H9 (cell line): ENCODE results near the gene TMPRSS7. TPM values are rescaled to one million over a fixed set of nuclear protein-coding genes. Genes with fewer than 3 reads are reported as not detected.

Experiments
- DNase-seq: peaks from one replicate; pipeline ENCODE4 v3.0.0-alpha.2; 2017
- H2AFZ ChIP-seq: one replicate; pipeline ENCODE4 v1.6.1; 2013; ENCODE audit warnings: mild to moderate bottlenecking, low read length, control low read depth, moderate library complexity
- H2AK5ac ChIP-seq: 2 replicates; pipeline ENCODE4 v1.6.1; 2013; ENCODE audit warnings: low read length, control low read depth, mixed read lengths; ENCODE audit not compliant: insufficient read length
- H2BK120ac ChIP-seq: one replicate; pipeline ENCODE4 v1.6.1; 2013; ENCODE audit warnings: low read depth, mild to moderate bottlenecking, low read length, control low read depth, inconsistent platforms; ENCODE audit not compliant: poor library complexity, severe bottlenecking
- H2BK12ac ChIP-seq: 2 replicates; pipeline ENCODE4 v1.6.1; 2013; ENCODE audit warnings: low read length, control low read depth, mixed read lengths, low read depth; ENCODE audit not compliant: insufficient read length
- H2BK15ac ChIP-seq: 2 replicates; pipeline ENCODE4 v1.6.1; 2013; ENCODE audit warnings: low read depth, low read length, control low read depth
- H2BK20ac ChIP-seq: one replicate; pipeline ENCODE4 v1.6.1; 2013; ENCODE audit warnings: low read depth, mild to moderate bottlenecking, low read length, control low read depth, inconsistent platforms; ENCODE audit not compliant: poor library complexity, severe bottlenecking
- H2BK5ac ChIP-seq: 2 replicates; pipeline ENCODE4 v1.6.1; 2013; ENCODE audit warnings: low read length, control low read depth, mixed read lengths; ENCODE audit not compliant: insufficient read length
- H3K14ac ChIP-seq: 2 replicates; pipeline ENCODE4 v1.6.1; 2013; ENCODE audit warnings: low read length, control low read depth; ENCODE audit not compliant: insufficient read depth
- H3K18ac ChIP-seq: 2 replicates; pipeline ENCODE4 v1.6.1; 2013; ENCODE audit warnings: low read depth, mild to moderate bottlenecking, mixed read lengths, low read length, control low read depth; ENCODE audit not compliant: insufficient read length
- H3K23ac ChIP-seq: 2 replicates; pipeline ENCODE4 v1.6.1; 2013; ENCODE audit warnings: low read length, control low read depth, mixed read lengths, low read depth; ENCODE audit not compliant: insufficient read length
- H3K23me2 ChIP-seq: 2 replicates; pipeline ENCODE4 v1.6.1; 2013; ENCODE audit warnings: low read depth, mild to moderate bottlenecking, mixed read lengths, low read length, control low read depth; ENCODE audit not compliant: insufficient read length, poor library complexity, severe bottlenecking
- H3K27ac ChIP-seq: 2 replicates; pipeline ENCODE4 v1.5.1; 2013; ENCODE audit warnings: low read length, control low read depth, mixed read lengths, low read depth; ENCODE audit not compliant: insufficient read length
- H3K27me3 ChIP-seq: 2 replicates; pipeline ENCODE4 v1.6.1; 2013; ENCODE audit warnings: low read length, control low read depth, inconsistent platforms; ENCODE audit not compliant: insufficient read depth
- H3K4ac ChIP-seq: 2 replicates; pipeline ENCODE4 v1.6.1; 2013; ENCODE audit warnings: low read depth, mild to moderate bottlenecking, control low read depth, inconsistent platforms, low read length, moderate library complexity
- H3K4me1 ChIP-seq: 2 replicates; pipeline ENCODE4 v1.6.1; 2013; ENCODE audit warnings: low read length, control low read depth, inconsistent platforms; ENCODE audit not compliant: insufficient read depth
- H3K4me2 ChIP-seq: 2 replicates; pipeline ENCODE4 v1.6.1; 2013; ENCODE audit warnings: low read length, control low read depth, mixed read lengths; ENCODE audit not compliant: insufficient read length, insufficient read depth
- H3K56ac ChIP-seq: 2 replicates; pipeline ENCODE4 v1.6.1; 2013; ENCODE audit warnings: low read depth, mild to moderate bottlenecking, mixed read lengths, low read length, control low read depth; ENCODE audit not compliant: insufficient read length
- H3K79me1 ChIP-seq: 2 replicates; pipeline ENCODE4 v1.6.1; 2013; ENCODE audit warnings: low read depth, mild to moderate bottlenecking, moderate library complexity, low read length, control low read depth, inconsistent platforms; ENCODE audit not compliant: insufficient read depth, poor library complexity, severe bottlenecking
- H3K79me2 ChIP-seq: 2 replicates; pipeline ENCODE4 v1.6.1; 2013; ENCODE audit warnings: low read length, control low read depth, inconsistent platforms; ENCODE audit not compliant: insufficient read depth
- H3K9ac ChIP-seq: 2 replicates; pipeline ENCODE4 v1.6.1; 2013; ENCODE audit warnings: low read length, control low read depth, mixed read lengths; ENCODE audit not compliant: insufficient read length; ENCODE audit errors: extremely low read depth
- H3K9me3 ChIP-seq: one replicate; pipeline ENCODE4 v1.6.1; 2013; ENCODE audit warnings: low read depth, low read length, inconsistent platforms; ENCODE audit not compliant: control insufficient read depth
- H3T11ph ChIP-seq: one replicate; pipeline ENCODE4 v1.6.1; 2013; ENCODE audit warnings: mild to moderate bottlenecking, low read length, control low read depth, inconsistent platforms
- H4K20me1 ChIP-seq: one replicate; pipeline ENCODE4 v1.6.1; 2013; ENCODE audit not compliant: control insufficient read depth, insufficient read length, insufficient read depth
- H4K5ac ChIP-seq: 2 replicates; pipeline ENCODE4 v1.6.1; 2013; ENCODE audit warnings: low read depth, mild to moderate bottlenecking, mixed read lengths, low read length, control low read depth; ENCODE audit not compliant: insufficient read length
- H4K8ac ChIP-seq: replicated peaks from 2 replicates; pipeline ENCODE4 v1.6.1; 2013; ENCODE audit warnings: low read length, control low read depth, mixed read lengths, low read depth; ENCODE audit not compliant: insufficient read length
- H4K91ac ChIP-seq: 2 replicates; pipeline ENCODE4 v1.6.1; 2013; ENCODE audit warnings: low read depth, mild to moderate bottlenecking, moderate library complexity, mixed read lengths, low read length, control low read depth; ENCODE audit not compliant: insufficient read length
- H3K27ac Mint-ChIP-seq, 3 experiments: 2 replicates in 2 of 3; 3 replicates in 1 of 3; pipeline ENCODE4 v1.8.0; 2020 to 2021; ENCODE audit warnings: mixed read lengths in 3 of 3, mild to moderate bottlenecking in 1 of 3, moderate library complexity in 1 of 3
- H3K27me3 Mint-ChIP-seq: 2 replicates; pipeline ENCODE4 v1.8.0; 2021; ENCODE audit warnings: low read depth, mild to moderate bottlenecking, moderate library complexity, mixed read lengths
- H3K36me3 Mint-ChIP-seq, 3 experiments: 2 replicates in 2 of 3; 3 replicates in 1 of 3; pipeline ENCODE4 v1.8.0; 2020 to 2021; ENCODE audit warnings: low read depth in 3 of 3, mixed read lengths in 3 of 3; ENCODE audit not compliant: insufficient read depth in 1 of 3
- H3K4me1 Mint-ChIP-seq, 2 experiments: 2 replicates each; pipeline ENCODE4 v1.8.0; 2020; ENCODE audit warnings: mixed read lengths in 2 of 2
- H3K4me3 Mint-ChIP-seq, 2 experiments: 2 replicates in 1 of 2; 3 replicates in 1 of 2; pipeline ENCODE4 v1.8.0; 2020 to 2021; ENCODE audit warnings: mild to moderate bottlenecking in 2 of 2, mixed read lengths in 2 of 2, moderate library complexity in 1 of 2
- H3K9me3 Mint-ChIP-seq, 2 experiments: 2 replicates in 1 of 2; 3 replicates in 1 of 2; pipeline ENCODE4 v1.8.0; 2020; ENCODE audit warnings: mild to moderate bottlenecking in 2 of 2, mixed read lengths in 2 of 2, moderate library complexity in 1 of 2
- CTCF ChIP-seq: fragments of 200-600 bp; sonication (generic); conservative IDR thresholded peaks from 3 replicates; pipeline ENCODE4 v1.8.0; 2021; ENCODE audit warnings: antibody characterized with exemption, mild to moderate bottlenecking
- WGBS: extraction: QIAGEN DNeasy Blood & Tissue Kit; methylation state at CpG from one replicate; pipeline ENCODE4 v1.1.7; 2013; ENCODE audit warnings: missing lambda C conversion rate, low lambda C conversion rate, mixed read lengths; ENCODE audit not compliant: insufficient read length; ENCODE audit errors: extremely low coverage; 5-methylcytosine and 5-hydroxymethylcytosine counted together
- total RNA-seq: library from RNA; stranded (reverse); gene quantifications from 2 replicates; pipeline ENCODE4 v1.2.1, GENCODE V29; 2021

Gene TMPRSS7
- total RNA-seq, 1 experiment from 2014 or later = not detected

GRCh38 chr3:112089956-112090886, 55.7 kb downstream of the TMPRSS7 start:
- H3K4me1 Mint-ChIP-seq = peaks cover 34 to 43% of the 10 kb centered on the region in 2 experiments
- no peak overlapping the region for H3K4me3 Mint-ChIP-seq

More at GRCh38 chr3:112089956-112090886, 55.7 kb downstream of the TMPRSS7 start:
- Histone ChIP-seq H2BK20ac (no peak overlapping the region), H2BK5ac (no peak overlapping the region), H3K9me3 (no peaks in the 10 kb centered on the region), H3T11ph (no peak overlapping the region), H3K23me2 (peaks cover 12% of the 10 kb centered on the region), H2BK15ac (no peak overlapping the region), H3K4me2 (no peak overlapping the region), H3K27me3 (no peaks in the 10 kb centered on the region; the same call in 1 of the 2 replicates), H3K9ac (no peak overlapping the region), H2AK5ac (no peak overlapping the region), H3K23ac (no peak overlapping the region), H3K14ac (no peak overlapping the region), H2AFZ (no peak overlapping the region), H3K4ac (no peak overlapping the region), H4K8ac (no peak overlapping the region), H2BK12ac (no peak overlapping the region), H3K27ac (no peak overlapping the region), H4K20me1 (no peaks in the 10 kb centered on the region), H3K79me1 (no peaks in the 10 kb centered on the region), H3K18ac (no peak overlapping the region), H3K4me1 (peaks cover 12% of the 10 kb centered on the region), H4K5ac (no peak overlapping the region), H4K91ac (no peak overlapping the region), H3K56ac (no peak overlapping the region), H2BK120ac (no peak overlapping the region), H3K79me2 (peaks cover 2% of the 10 kb centered on the region; the same call in 1 of the 2 replicates)
- TF ChIP-seq CTCF = no peak
- Mint-ChIP-seq H3K27ac (peak overlapping the region in 1 of 3 experiments; percentile 71; a peak in 2 of 7 replicates), H3K27me3 (peaks cover 8% of the 10 kb centered on the region), H3K9me3 (no peaks in the 10 kb centered on the region; a peak in 1 of 5 replicates), H3K36me3 (peaks cover 1 to 6% (median 3%) of the 10 kb centered on the region in 3 experiments; a peak in 4 of 7 replicates)
- no peak for DNase-seq
- WGBS = no CpG with 5 or more reads among the region's 9 CpGs
